BLaER1 treated with 17β-estradiol and CSF1 and Interleukin-3, amounts not matched to agents 10 nM and 100 nM (cell line): Measurements from ENCODE around the gene SLC6A1.

Experiments used
- H3K27ac ChIP-seq, 11 experiments: shearing (Covaris generic); formaldehyde crosslinking; 2 replicates each; pipeline ENCODE4 v1.8.1; 2022
- H3K27me3 ChIP-seq, 11 experiments: shearing (Covaris generic); formaldehyde crosslinking; 2 replicates each; pipeline ENCODE4 v1.8.1; 2022
- H3K36me3 ChIP-seq, 11 experiments: shearing (Covaris generic); formaldehyde crosslinking; 2 replicates each; pipeline ENCODE4 v1.8.1; 2022
- H3K4me1 ChIP-seq, 10 experiments: shearing (Covaris generic); formaldehyde crosslinking; 2 replicates each; pipeline ENCODE4 v1.8.1; 2022
- H3K4me2 ChIP-seq, 11 experiments: shearing (Covaris generic); formaldehyde crosslinking; 2 replicates each; pipeline ENCODE4 v1.8.1; 2022
- H3K4me3 ChIP-seq, 10 experiments: shearing (Covaris generic); formaldehyde crosslinking; 2 replicates each; pipeline ENCODE4 v1.8.1; 2022
- H3K9ac ChIP-seq, 11 experiments: shearing (Covaris generic); formaldehyde crosslinking; 2 replicates each; pipeline ENCODE4 v1.8.1; 2022
- H3K9me3 ChIP-seq, 11 experiments: shearing (Covaris generic); formaldehyde crosslinking; replicated peaks in 1 of 11; 2 replicates each; pipeline ENCODE4 v1.8.1; 2022
- H4K20me1 ChIP-seq, 11 experiments: shearing (Covaris generic); formaldehyde crosslinking; 2 replicates each; pipeline ENCODE4 v1.8.1; 2022
- Cebpa-rat ChIP-seq, 11 experiments: shearing (Covaris generic); IDR thresholded peaks; 2 replicates each; pipeline ENCODE4 v1.8.1; 2022

The SLC6A1 gene

DNA sequence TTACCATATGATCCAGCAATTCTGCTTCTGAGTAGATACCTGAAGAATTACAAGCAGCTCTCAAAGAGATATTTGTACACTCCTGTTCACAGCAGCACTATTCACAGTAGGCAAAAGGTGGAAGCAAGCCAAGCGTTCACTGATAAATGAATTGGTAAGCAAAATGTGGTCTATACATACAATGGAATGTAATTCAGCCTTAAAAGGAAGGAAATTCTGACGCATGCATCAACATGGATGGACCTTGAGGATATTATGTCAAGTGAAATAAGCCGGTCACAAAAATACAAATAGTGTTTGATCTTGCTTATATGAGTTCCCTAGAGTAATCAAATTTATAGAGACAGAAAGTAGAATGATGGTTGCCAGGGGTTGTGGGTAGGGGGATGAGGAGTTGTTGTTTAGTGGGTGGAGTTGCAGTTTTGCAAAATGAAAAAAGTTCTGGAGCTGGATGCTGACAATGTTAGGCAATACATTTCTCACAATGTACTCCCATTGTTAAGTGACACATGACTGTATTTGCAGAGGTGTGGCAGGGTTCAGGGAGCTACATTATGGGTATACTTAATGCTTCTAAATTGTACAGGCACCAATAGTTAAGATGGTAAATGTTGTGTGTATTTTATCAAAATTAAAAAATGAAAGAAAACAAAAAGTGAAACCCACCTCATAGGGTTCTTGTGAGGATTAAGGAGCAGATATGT lies 26.7 kb downstream of the SLC6A1 start:
- Histone ChIP-seq H3K27ac (0 out of 22 replicates have a peak overlapping the region, but pooled peaks of 1 of the 11 experiments have one; percentile 21), H3K9me3 (no peaks in the 10 kb centered on the region), H3K27me3 (no peaks in the 10 kb centered on the region), H3K4me1 (peaks cover 7 to 32% (median 20%) of the 10 kb centered on the region in 10 experiments; a peak in 18 of 20 replicates), H3K9ac (no peak overlapping the region), H4K20me1 (no peaks in the 10 kb centered on the region; a peak in 1 of 22 replicates), H3K36me3 (no peaks in the 10 kb centered on the region), H3K4me2 (peak overlapping the region in 9 of 11 experiments; percentile 8 to 48 (median 26); a peak in 13 of 22 replicates), H3K4me3 (no peak overlapping the region)
- no peak for TF ChIP-seq Cebpa-rat (IDR thresholded peaks at IDR 0.05)

DNA sequence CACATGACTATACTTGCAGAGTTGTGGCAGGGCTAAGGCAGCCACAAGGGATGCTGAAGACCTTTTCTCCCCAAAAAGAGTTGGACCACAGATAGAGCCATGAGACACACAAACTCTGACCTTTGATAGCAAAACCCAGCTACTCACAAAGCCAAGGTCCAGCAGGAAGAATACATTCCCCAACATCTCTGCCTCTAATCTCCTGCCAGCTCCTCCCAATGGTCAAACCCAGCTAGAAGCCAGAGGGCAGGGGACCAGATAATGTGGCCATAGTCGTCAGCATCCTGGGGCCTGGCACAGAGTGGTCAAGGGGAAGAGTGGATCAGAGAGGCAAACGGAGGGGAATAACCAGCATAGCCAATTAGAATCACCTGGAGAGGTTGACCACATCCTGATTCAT lies 28.2 kb downstream of the SLC6A1 start:
- H3K9ac ChIP-seq: no peak overlapping the region
- H4K20me1 ChIP-seq: no peaks in the 10 kb centered on the region; a peak in 1 of 22 replicates
- H3K4me3 ChIP-seq: no peak overlapping the region
- H3K27ac ChIP-seq: no peak overlapping the region
- no peak overlapping the region for H3K4me2 ChIP-seq
- H3K4me1 ChIP-seq: peaks cover 7 to 32% (median 20%) of the 10 kb centered on the region in 10 experiments; a peak in 18 of 20 replicates
- TF ChIP-seq Cebpa-rat (IDR thresholded peaks at IDR 0.05): no peak
- H3K27me3 ChIP-seq: no peaks in the 10 kb centered on the region
- H3K9me3 ChIP-seq: peaks cover 0 to 1% (median 0%) of the 10 kb centered on the region in 11 experiments; a peak in 4 of 22 replicates
- H3K36me3 ChIP-seq: no peaks in the 10 kb centered on the region

DNA sequence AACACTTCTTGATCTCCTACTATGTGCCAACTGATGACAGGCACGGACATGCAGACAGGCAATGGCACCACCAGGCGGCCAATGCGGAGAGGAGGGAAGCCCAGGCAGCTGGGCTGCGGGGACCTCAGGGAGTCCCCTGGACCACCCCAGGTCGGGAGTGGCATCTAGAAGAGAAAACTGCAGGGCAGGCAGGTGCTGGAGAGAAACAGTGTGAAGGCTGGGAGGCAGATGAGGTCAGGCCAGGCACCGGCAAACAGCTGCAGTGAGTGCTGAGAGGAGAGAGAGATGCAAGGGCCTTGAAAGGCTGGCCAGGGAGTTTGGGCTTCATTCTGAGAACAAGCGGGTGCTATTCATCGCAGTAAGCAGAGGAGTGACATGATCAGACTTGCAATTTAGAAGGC lies 29.1 kb downstream of the SLC6A1 start:
- Histone ChIP-seq H3K4me2 (0 out of 22 replicates have a peak overlapping the region, but pooled peaks of 1 of the 11 experiments have one; percentile 29), H3K4me1 (peaks cover 7 to 32% (median 20%) of the 10 kb centered on the region in 10 experiments; a peak in 18 of 20 replicates), H3K36me3 (no peaks in the 10 kb centered on the region), H4K20me1 (no peaks in the 10 kb centered on the region; a peak in 1 of 22 replicates), H3K9ac (no peak overlapping the region), H3K27me3 (no peaks in the 10 kb centered on the region), H3K9me3 (peaks cover 5 to 10% (median 8%) of the 10 kb centered on the region in 11 experiments), H3K27ac (no peak overlapping the region), H3K4me3 (no peak overlapping the region)
- no peak for TF ChIP-seq Cebpa-rat (IDR thresholded peaks at IDR 0.05)

DNA sequence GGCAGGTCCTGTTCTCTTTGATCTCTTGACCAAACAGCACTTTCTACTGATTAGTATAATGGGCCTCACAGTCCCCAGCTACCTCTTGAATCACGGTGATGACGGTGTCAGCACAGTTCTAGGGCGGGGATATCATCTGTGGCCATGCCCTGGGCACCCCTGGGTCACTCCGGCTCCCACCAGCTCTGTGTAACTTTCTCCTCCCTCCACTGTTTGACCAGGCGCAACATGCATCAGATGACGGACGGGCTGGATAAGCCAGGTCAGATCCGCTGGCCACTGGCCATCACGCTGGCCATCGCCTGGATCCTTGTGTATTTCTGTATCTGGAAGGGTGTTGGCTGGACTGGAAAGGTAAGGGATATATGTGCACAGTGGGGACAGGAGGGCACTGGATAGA lies 29.6 kb downstream of the SLC6A1 start:
- Histone ChIP-seq H3K27me3 (no peaks in the 10 kb centered on the region), H3K4me2 (peak overlapping the region in 4 of 11 experiments; percentile 7 to 36 (median 18); a peak in 5 of 22 replicates), H3K27ac (no peak overlapping the region), H4K20me1 (no peaks in the 10 kb centered on the region; a peak in 1 of 22 replicates), H3K4me3 (no peak overlapping the region), H3K9me3 (peaks cover 10 to 15% (median 13%) of the 10 kb centered on the region in 11 experiments), H3K9ac (no peak overlapping the region), H3K4me1 (peaks cover 7 to 32% (median 20%) of the 10 kb centered on the region in 10 experiments; a peak in 18 of 20 replicates), H3K36me3 (no peaks in the 10 kb centered on the region)
- no peak for TF ChIP-seq Cebpa-rat (IDR thresholded peaks at IDR 0.05)

DNA sequence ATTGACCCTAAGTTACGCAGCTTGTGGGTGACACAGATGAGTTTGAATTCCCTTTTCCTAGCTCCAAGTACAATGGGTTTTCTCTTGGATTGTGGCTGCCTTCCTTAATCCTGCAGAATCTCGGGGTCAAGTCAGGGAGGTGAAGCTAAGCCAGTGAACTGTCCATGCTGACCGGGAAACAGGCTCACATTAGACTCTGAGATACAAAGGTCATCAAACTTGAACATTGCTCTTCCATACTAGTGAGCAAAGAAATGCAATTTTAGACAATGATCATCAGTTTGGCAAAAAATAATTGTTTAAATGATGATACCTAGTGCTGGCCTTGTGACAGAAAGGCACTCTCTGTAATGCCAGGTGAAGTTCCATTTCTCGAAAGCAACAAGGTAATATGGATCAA lies 31.6 kb downstream of the SLC6A1 start:
- Histone ChIP-seq H3K9me3 (peaks cover 20 to 27% (median 23%) of the 10 kb centered on the region in 11 experiments), H3K27ac (no peak overlapping the region)

DNA sequence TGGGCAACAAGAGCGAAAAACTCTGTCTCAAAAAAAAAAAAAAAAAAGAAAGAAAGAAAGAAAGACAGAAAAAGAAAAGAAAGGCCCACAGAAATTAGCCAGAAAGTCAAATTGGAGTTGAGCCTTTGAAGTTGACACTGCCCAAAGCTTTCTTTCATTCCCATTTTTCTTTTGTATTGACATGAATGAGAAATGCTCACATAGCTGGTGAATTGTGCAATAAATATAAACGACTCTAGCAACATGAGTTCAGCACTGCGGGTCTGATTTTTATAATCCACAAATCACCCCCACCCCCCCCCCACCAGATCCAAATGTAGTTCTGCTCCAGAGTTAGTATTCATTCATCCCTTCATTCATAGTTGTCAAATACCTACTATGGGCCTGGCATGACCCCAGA lies 37.4 kb downstream of the SLC6A1 start:
- Histone ChIP-seq H4K20me1 (no peaks in the 10 kb centered on the region), H3K27ac (no peak overlapping the region), H3K9me3 (peaks cover 20 to 27% (median 23%) of the 10 kb centered on the region in 11 experiments), H3K9ac (no peak overlapping the region), H3K4me2 (no peak overlapping the region), H3K4me1 (no peaks in the 10 kb centered on the region), H3K27me3 (no peaks in the 10 kb centered on the region), H3K4me3 (no peak overlapping the region), H3K36me3 (no peaks in the 10 kb centered on the region)
- TF ChIP-seq Cebpa-rat (IDR thresholded peaks at IDR 0.05): no peak

More for the DNA sequence above, 31.6 kb downstream of the SLC6A1 start:
- Histone ChIP-seq H3K4me2 (no peak overlapping the region), H3K4me1 (peaks cover 4 to 20% (median 12%) of the 10 kb centered on the region in 10 experiments; a peak in 18 of 20 replicates), H3K9ac (no peak overlapping the region), H3K4me3 (no peak overlapping the region), H3K27me3 (no peaks in the 10 kb centered on the region), H4K20me1 (no peaks in the 10 kb centered on the region; a peak in 1 of 22 replicates), H3K36me3 (no peaks in the 10 kb centered on the region)
- no peak for TF ChIP-seq Cebpa-rat (IDR thresholded peaks at IDR 0.05)

DNA sequence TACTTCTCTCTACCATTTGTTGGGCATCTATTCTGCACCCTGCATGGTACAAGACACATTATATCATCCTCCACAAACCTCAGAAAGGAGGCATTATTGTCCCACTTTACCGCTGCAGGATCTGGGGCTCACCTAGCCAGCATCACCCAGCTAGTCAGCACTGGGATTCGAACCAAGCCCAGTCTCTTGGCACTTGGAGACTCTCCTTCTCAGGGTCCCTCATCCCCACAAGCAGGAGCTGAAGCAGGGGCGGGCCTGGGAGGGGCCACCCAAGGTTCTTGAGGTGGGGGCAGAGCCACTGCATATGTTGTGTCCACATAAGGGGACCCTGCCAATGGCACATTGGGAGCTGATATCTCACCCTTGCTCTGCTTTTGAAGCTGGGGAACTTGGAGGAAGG lies 41.3 kb downstream of the SLC6A1 start:
- H3K36me3 ChIP-seq: no peaks in the 10 kb centered on the region
- no peak for TF ChIP-seq Cebpa-rat (IDR thresholded peaks at IDR 0.05)

DNA sequence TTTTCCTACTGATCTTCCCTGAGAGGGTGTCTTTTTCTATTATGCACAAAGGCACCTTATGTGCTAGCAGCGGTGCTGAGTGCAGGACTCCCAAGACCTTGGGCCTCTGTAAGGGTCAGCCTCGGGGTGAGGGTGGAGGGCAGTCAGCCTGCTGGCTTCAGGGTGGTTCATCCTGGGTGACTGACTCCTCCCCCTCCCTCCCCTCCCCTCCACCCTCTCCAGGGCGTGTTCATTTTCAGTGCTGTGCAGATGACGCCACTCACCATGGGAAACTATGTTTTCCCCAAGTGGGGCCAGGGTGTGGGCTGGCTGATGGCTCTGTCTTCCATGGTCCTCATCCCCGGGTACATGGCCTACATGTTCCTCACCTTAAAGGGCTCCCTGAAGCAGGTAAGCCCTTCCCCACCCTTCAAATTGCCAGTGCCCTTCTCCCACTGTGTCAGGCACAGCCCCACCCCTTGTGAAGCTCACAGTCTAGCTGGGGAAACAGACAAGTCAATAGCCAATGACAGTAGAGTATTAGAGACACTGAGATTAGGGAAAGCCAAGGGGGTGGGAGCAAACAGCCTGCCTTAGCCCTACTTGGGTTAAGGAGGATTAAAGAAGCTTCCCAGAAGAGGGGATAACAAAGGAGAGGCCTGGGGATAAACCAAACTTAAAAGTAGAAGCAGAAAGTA lies 41.9 kb downstream of the SLC6A1 start:
- Histone ChIP-seq H3K9ac (no peak overlapping the region), H3K27me3 (no peaks in the 10 kb centered on the region), H3K36me3 (no peaks in the 10 kb centered on the region), H3K27ac (no peak overlapping the region), H3K4me2 (no peak overlapping the region), H3K9me3 (no peaks in the 10 kb centered on the region), H3K4me3 (no peak overlapping the region), H3K4me1 (no peaks in the 10 kb centered on the region), H4K20me1 (no peaks in the 10 kb centered on the region)
- TF ChIP-seq Cebpa-rat (IDR thresholded peaks at IDR 0.05): no peak

More for the DNA sequence above, 41.3 kb downstream of the SLC6A1 start:
- no peaks in the 10 kb centered on the region for H4K20me1 ChIP-seq
- no peaks in the 10 kb centered on the region for H3K27me3 ChIP-seq
- no peak overlapping the region for H3K27ac ChIP-seq
- H3K4me1 ChIP-seq: no peaks in the 10 kb centered on the region
- H3K9ac ChIP-seq: no peak overlapping the region
- H3K9me3 ChIP-seq: no peaks in the 10 kb centered on the region
- H3K4me2 ChIP-seq: no peak overlapping the region
- H3K4me3 ChIP-seq: no peak overlapping the region

DNA sequence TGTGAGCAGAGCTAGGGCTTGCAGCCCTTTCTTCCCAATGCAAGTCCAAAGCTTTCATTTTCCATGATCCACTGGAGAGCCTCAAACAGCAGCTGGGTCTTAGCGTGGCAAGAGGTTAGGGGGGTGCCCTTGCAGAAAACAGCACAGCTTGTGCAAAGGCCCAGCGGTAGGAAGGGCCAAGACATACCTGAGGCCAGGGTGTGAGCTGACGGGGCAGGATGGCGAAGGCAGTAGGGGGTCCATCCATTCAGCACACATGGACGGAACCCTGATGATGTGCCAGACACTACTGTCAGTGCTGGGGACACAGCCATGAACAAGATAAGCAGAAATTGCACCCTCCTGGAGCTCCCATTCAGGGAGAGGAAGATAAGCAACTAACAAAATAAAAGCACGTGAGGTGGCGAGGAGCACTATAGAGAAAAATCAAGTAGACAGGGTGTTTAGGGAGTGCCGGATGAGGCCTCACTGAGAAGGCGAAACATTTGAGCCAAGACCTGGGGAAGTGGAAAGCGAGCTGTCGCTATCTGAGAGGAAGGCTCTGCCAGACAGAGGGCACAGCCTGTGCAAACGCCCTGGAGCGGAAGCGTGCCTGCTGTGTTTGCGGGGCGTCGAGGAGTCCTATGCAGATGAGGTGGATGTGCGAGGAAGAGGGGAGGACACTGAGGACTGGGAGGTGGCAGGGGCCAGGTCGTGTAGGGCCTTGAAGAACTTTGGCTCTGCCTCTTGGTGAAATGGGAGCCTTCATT lies 43.4 kb downstream of the SLC6A1 start:
- H3K4me3 ChIP-seq: no peak overlapping the region
- no peaks in the 10 kb centered on the region for H3K27me3 ChIP-seq
- no peak overlapping the region for H3K9ac ChIP-seq
- TF ChIP-seq Cebpa-rat (IDR thresholded peaks at IDR 0.05): no peak
- H3K27ac ChIP-seq: no peak overlapping the region
- H3K36me3 ChIP-seq: no peaks in the 10 kb centered on the region
- H3K4me1 ChIP-seq: no peaks in the 10 kb centered on the region
- H3K9me3 ChIP-seq: no peaks in the 10 kb centered on the region
- H4K20me1 ChIP-seq: no peaks in the 10 kb centered on the region
- H3K4me2 ChIP-seq: no peak overlapping the region
